Breast epithelium (tissue), 4 donors: Measurements from ENCODE around the gene ALX4. TPM values are rescaled to one million over a fixed set of nuclear protein-coding genes. Genes with fewer than 3 reads are reported as not detected.

ENCODE experiments used
- DNase-seq, 2 donors: peaks; one replicate each; pipeline ENCODE4 v3.0.0-alpha.2; 2019; ENCODE audit warnings: low spot score in 2 of 2
- H3K27ac ChIP-seq, 2 donors: fragments of 200-600 bp; sonication (generic) in 1 of 2; one replicate each; pipeline ENCODE4 v1.5.1; 2016 to 2019; ENCODE audit warnings: mild to moderate bottlenecking in 1 of 2
- H3K27me3 ChIP-seq, 2 donors: fragments of 200-600 bp; sonication (generic) in 1 of 2; one replicate each; pipeline versions ENCODE4 v1.5.1 to v1.6.0; 2017 to 2019; ENCODE audit warnings: control low read depth in 1 of 2, mild to moderate bottlenecking in 1 of 2
- H3K36me3 ChIP-seq: fragments of 200-600 bp; one replicate; pipeline ENCODE4 v1.5.1; 2019
- H3K4me1 ChIP-seq, 2 donors: fragments of 200-600 bp; sonication (generic); one replicate each; pipeline ENCODE4 v1.5.1; 2016 to 2019; ENCODE audit warnings: control low read depth in 1 of 2
- H3K4me3 ChIP-seq, 3 donors: fragments of 200-600 bp; sonication (generic); 1 replicate in 2 of 3; 2 replicates in 1 of 3; pipeline ENCODE4 v1.5.1; 2016 to 2019; ENCODE audit warnings: mild to moderate bottlenecking in 3 of 3, moderate library complexity in 2 of 3
- H3K9me3 ChIP-seq, 2 donors: fragments of 200-600 bp; sonication (generic) in 1 of 2; one replicate each; pipeline ENCODE4 v1.5.1; 2016 to 2019; ENCODE audit warnings: control low read depth in 1 of 2
- CTCF ChIP-seq, 3 donors: fragments of 450-650 bp; IDR thresholded peaks; one replicate each; pipeline ENCODE4 v1.5.1; 2016 to 2017; ENCODE audit warnings: antibody characterized with exemption in 3 of 3, mild to moderate bottlenecking in 3 of 3, moderate library complexity in 3 of 3
- POLR2A ChIP-seq: fragments of 450-650 bp; IDR thresholded peaks from one replicate; pipeline ENCODE4 v1.6.1; 2016; ENCODE audit warnings: antibody characterized with exemption, mild to moderate bottlenecking, moderate library complexity
- POLR2AphosphoS5 ChIP-seq, 3 donors: sonication (generic); formaldehyde crosslinking; IDR thresholded peaks; one replicate each; pipeline ENCODE4 v1.6.1; 2017; ENCODE audit warnings: antibody characterized with exemption in 3 of 3
- intact Hi-C: fragments of 100-400 bp; cut with DNase I; formaldehyde crosslinking; loops from one replicate; pipeline ENCODE4 v1.15.1; 2023; ENCODE audit warnings: low total_unique reads
- total RNA-seq, 3 donors: library from RNA; depleted of rRNA; stranded (reverse); fragments of >200 nt; gene quantifications; one replicate each; pipeline ENCODE4 v1.1.0, GENCODE V29; 2016

The ALX4 gene
- total RNA-seq, result 1 to 10 TPM in 2 of 3 donors, under 1 TPM in 1; under 0.01 to 5.2 (median 1.9) TPM

- H3K4me3 ChIP-seq, result peak within 1 kb of the TSS; percentile 14 to 65 (median 58)
- H3K4me1 ChIP-seq, result peaks cover 0 to 4% of the 10 kb centered on the region in 2 donors
- no peak for TF ChIP-seq POLR2A
- peak; percentile 13 to 39 (median 25) for TF ChIP-seq POLR2AphosphoS5 (IDR thresholded peaks at IDR 0.05)
- H3K27me3 ChIP-seq, result peaks cover 11 to 93% of the 10 kb centered on the region in 2 donors
- intact Hi-C loops, result no loop called here
- H3K9me3 ChIP-seq, result no peaks in the 10 kb centered on the region
- H3K36me3 ChIP-seq, result no peaks in the 10 kb centered on the region
- DNase-seq, result no peak
- H3K27ac ChIP-seq, result peak within 1 kb of the TSS; percentile 71 to 87
Observed at GRCh38 chr11:44309478-44310205, at the start of gene ALX4. TSS of gene ALX4 (minus strand) at chr11:44310139. CDS start at chr11:44310062, 77 bp downstream.

GRCh38 chr11:44359162-44359561 lies 49.2 kb upstream of the ALX4 start:
- Histone ChIP-seq H3K4me3 (no peak overlapping the region), H3K4me1 (no peaks in the 10 kb centered on the region), H3K36me3 (no peaks in the 10 kb centered on the region), H3K27me3 (no peaks in the 10 kb centered on the region), H3K27ac (no peak overlapping the region), H3K9me3 (no peaks in the 10 kb centered on the region)
- intact Hi-C loops, result no loop called here
- TF ChIP-seq POLR2AphosphoS5 (IDR thresholded peaks at IDR 0.05), result no peak
- no peak for TF ChIP-seq POLR2A
- TF ChIP-seq CTCF (IDR thresholded peaks at IDR 0.05), result no peak
- no peak for DNase-seq

GRCh38 chr11:44358713-44359112 lies 48.8 kb upstream of the ALX4 start:
- Histone ChIP-seq H3K4me3 (no peak overlapping the region), H3K36me3 (no peaks in the 10 kb centered on the region), H3K4me1 (no peaks in the 10 kb centered on the region), H3K9me3 (no peaks in the 10 kb centered on the region), H3K27me3 (no peaks in the 10 kb centered on the region), H3K27ac (no peak overlapping the region)
- intact Hi-C loops, result no loop called here
- DNase-seq, result no peak
- no peak for TF ChIP-seq CTCF (IDR thresholded peaks at IDR 0.05)
- TF ChIP-seq POLR2AphosphoS5 (IDR thresholded peaks at IDR 0.05), result no peak
- TF ChIP-seq POLR2A, result no peak

- Histone ChIP-seq H3K9me3 (no peaks in the 10 kb centered on the region), H3K4me1 (no peaks in the 10 kb centered on the region), H3K27me3 (no peaks in the 10 kb centered on the region), H3K27ac (no peak overlapping the region), H3K4me3 (no peak overlapping the region), H3K36me3 (no peaks in the 10 kb centered on the region)
- no peak for TF ChIP-seq POLR2AphosphoS5 (IDR thresholded peaks at IDR 0.05)
- no peak for TF ChIP-seq CTCF (IDR thresholded peaks at IDR 0.05)
- TF ChIP-seq POLR2A, result no peak
- intact Hi-C loops, result no loop called here
- no peak for DNase-seq
Observed at GRCh38 chr11:44357711-44358110, 47.8 kb upstream of the ALX4 start.

GRCh38 chr11:44356351-44356750 lies 46.4 kb upstream of the ALX4 start:
- intact Hi-C loops, result no loop called here
- Histone ChIP-seq H3K27ac (no peak overlapping the region), H3K9me3 (no peaks in the 10 kb centered on the region), H3K36me3 (no peaks in the 10 kb centered on the region), H3K27me3 (no peaks in the 10 kb centered on the region), H3K4me1 (no peaks in the 10 kb centered on the region), H3K4me3 (no peak overlapping the region)
- no peak for DNase-seq
- TF ChIP-seq POLR2AphosphoS5 (IDR thresholded peaks at IDR 0.05) (no peak), CTCF (IDR thresholded peaks at IDR 0.05) (no peak), POLR2A (no peak)
